Measurements from ENCODE around the gene PKNOX1. TPM values are rescaled to one million over a fixed set of nuclear protein-coding genes. Genes with fewer than 3 reads are reported as not detected.

The PKNOX1 gene
- total and polyA plus RNA-seq, 8 donors: 16.8 to 32.0 (median 24.9) TPM

DNA sequence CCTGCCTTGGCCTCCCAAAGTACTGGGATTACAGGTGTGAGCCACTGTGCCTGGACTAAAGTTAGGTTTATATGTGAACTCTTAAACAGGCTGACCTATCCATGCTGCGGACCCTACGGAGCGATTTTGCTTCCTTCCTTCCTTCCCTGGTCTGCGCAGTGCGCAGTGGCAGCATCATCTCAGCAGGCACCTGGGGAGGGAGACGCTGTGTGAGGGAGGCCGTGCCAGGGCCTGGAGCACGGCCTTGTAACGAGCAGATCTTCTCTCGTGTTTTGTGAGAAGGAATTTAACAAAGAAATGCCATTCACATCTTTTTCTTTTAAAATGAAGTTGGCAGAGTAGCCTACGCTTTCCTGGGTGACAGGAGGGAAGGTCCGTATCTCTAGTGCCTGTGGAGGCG, 45.8 kb downstream of the PKNOX1 start:
- peaks cover 0 to 88% of the 10 kb centered on the region in 2 donors for H3K36me3 ChIP-seq
- H3K4me3 ChIP-seq: no peak overlapping the region
- no peak for DNase-seq
- intact Hi-C loops (cut with DNase I): no loop called here
- H3K4me1 ChIP-seq: no peaks in the 10 kb centered on the region
- H3K27ac ChIP-seq: no peak overlapping the region
- TF ChIP-seq, protein P1, sequence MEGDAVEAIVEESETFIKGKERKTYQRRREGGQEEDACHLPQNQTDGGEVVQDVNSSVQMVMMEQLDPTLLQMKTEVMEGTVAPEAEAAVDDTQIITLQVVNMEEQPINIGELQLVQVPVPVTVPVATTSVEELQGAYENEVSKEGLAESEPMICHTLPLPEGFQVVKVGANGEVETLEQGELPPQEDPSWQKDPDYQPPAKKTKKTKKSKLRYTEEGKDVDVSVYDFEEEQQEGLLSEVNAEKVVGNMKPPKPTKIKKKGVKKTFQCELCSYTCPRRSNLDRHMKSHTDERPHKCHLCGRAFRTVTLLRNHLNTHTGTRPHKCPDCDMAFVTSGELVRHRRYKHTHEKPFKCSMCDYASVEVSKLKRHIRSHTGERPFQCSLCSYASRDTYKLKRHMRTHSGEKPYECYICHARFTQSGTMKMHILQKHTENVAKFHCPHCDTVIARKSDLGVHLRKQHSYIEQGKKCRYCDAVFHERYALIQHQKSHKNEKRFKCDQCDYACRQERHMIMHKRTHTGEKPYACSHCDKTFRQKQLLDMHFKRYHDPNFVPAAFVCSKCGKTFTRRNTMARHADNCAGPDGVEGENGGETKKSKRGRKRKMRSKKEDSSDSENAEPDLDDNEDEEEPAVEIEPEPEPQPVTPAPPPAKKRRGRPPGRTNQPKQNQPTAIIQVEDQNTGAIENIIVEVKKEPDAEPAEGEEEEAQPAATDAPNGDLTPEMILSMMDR (IDR thresholded peaks at IDR 0.05): no peak
- no peaks in the 10 kb centered on the region for H3K27me3 ChIP-seq
- no peaks in the 10 kb centered on the region for H3K9me3 ChIP-seq
- no peak for ATAC-seq

DNA sequence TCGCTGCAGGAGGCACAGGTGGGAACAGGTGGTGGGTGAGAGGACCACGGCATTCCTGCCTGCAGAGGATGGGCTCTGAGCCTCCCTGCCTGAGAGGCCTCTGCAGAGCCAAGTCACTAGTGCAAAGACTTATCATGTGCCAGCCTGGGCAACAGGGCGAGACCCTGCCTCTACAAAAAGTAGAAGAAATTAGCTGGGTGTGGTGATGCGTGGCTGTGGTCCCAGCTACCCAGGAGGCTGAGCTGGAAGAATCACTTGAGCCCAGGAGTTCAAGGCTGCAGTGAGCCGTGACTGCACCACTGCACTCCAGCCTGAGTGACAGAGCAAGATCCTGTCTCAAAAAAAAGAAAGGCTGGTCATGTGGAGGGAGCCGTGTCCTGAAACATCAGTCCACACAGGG, 46.4 kb downstream of the PKNOX1 start:
- Histone ChIP-seq H3K27ac (no peak overlapping the region), H3K4me1 (no peaks in the 10 kb centered on the region), H3K36me3 (peaks cover 0 to 93% of the 10 kb centered on the region in 2 donors), H3K4me3 (no peak overlapping the region), H3K9me3 (no peaks in the 10 kb centered on the region), H3K27me3 (no peaks in the 10 kb centered on the region)
- TF ChIP-seq, protein P1 (IDR thresholded peaks at IDR 0.05): no peak
- DNase-seq (no peak), ATAC-seq (no peak)
- intact Hi-C loops (cut with DNase I): no loop called here

DNA sequence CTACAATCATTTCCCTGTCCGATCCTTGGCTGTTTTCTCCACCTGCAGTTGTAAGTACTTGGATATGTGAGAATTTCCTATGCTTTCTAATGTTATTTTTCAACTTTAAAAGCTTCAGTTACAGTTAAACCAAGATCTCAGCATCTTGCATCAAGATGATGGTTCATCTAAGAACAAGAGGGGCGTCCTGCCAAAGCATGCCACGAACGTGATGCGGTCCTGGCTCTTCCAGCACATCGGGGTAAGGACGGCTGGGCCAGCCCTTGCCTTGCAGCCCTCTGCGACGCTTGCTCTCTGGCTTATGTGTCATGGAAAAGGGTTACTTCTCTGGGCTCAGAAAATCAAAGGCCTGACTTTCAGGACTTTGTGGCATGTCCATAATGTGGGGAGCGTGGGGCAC, 46.8 kb downstream of the PKNOX1 start:
- Histone ChIP-seq H3K27me3 (no peaks in the 10 kb centered on the region), H3K9me3 (no peaks in the 10 kb centered on the region), H3K36me3 (peaks cover 0 to 93% of the 10 kb centered on the region in 2 donors), H3K27ac (no peak overlapping the region), H3K4me3 (no peak overlapping the region), H3K4me1 (no peaks in the 10 kb centered on the region)
- DNase-seq (no peak), ATAC-seq (no peak)
- intact Hi-C loops (cut with DNase I): no loop called here
- TF ChIP-seq, protein P1 (IDR thresholded peaks at IDR 0.05): no peak

DNA sequence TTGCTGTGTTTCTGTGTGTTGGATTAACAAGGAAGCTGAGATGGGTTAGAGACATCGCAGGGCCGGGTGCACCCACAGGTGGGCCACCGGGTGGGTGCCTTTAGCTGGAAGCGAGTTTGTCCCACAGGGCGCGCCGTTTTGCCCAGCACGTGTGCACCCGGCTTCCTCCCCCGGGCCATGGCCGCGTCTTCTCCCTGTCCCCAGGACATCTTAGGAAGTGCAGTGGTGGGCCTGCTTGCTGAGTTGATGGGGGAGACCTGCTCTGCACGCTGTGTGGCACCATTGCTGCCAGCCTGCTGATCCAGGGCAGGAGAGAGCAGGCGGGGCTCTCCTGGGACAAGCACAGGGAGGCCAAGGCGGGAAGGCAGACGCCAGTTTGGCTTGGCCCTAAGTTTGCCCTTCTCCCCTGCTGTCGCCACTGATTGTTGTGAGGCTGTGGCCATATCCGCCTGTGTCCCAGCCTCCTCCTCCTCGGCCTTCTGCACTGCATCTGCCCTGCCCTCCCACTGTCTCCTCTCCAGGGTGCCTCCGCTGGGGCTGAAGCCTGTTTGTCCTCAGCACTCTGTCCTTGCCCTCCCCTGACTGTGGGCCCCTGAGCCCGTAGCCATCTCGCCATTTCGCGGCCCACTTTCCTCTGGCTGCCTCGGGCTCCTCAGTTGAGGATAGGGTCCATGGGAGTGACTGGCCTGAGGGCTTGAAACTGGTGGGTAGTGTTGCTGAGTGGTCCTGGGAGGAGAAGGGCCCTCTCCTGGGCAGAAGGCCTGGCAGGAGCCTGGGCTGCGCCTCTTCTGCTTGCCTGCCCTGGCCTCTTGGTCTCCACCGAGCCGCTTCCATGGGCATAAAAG, 47.6 kb downstream of the PKNOX1 start:
- no peaks in the 10 kb centered on the region for H3K9me3 ChIP-seq
- H3K27me3 ChIP-seq: no peaks in the 10 kb centered on the region
- no peak overlapping the region for H3K27ac ChIP-seq
- H3K4me1 ChIP-seq: no peaks in the 10 kb centered on the region
- no peak overlapping the region for H3K4me3 ChIP-seq
- DNase-seq (peak in 1 of 4 donors; percentile 75), ATAC-seq (no peak)
- TF ChIP-seq, protein P1 (IDR thresholded peaks at IDR 0.05): no peak
- peaks cover 0 to 91% of the 10 kb centered on the region in 2 donors for H3K36me3 ChIP-seq
- intact Hi-C loops (cut with DNase I): no loop called here

DNA sequence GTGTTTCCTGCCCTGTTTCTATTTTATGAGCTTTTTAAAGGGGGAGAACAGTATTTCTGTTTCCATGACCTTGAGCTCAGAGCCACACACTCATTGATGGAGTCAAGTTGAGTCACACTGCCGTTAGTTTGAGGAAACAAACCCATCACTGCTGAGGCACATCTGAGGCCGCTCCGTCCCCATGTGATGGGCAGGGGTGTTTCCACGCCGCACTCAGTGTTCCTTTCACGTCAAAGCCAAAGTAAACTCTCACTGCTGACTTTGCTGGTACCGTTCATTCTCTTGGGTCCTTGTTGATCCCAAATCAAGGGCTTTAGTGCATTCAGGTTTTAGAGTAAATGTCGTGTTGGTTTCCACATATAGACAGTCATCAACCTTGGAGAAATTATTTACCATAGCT, 48.8 kb downstream of the PKNOX1 start:
- DNase-seq: no peak
- intact Hi-C loops (cut with DNase I): no loop called here
- TF ChIP-seq, protein P1 (IDR thresholded peaks at IDR 0.05): no peak
- Histone ChIP-seq H3K4me1 (no peaks in the 10 kb centered on the region), H3K4me3 (no peak overlapping the region), H3K27me3 (no peaks in the 10 kb centered on the region), H3K9me3 (no peaks in the 10 kb centered on the region), H3K27ac (no peak overlapping the region), H3K36me3 (peaks cover 0 to 91% of the 10 kb centered on the region in 2 donors)
- ATAC-seq: no peak
